22Rv1 (cell line): ENCODE measurements around the gene ROS1.

Source experiments
- ZFX ChIP-seq: fragments of 450-650 bp; IDR thresholded peaks from 2 replicates; pipeline ENCODE4 v1.6.1; 2017; ENCODE audit warnings: antibody characterized with exemption, borderline replicate concordance
- TF ChIP-seq, protein P1 (sequence below): fragments of 450-650 bp; IDR thresholded peaks from 2 replicates; pipeline ENCODE4 v1.5.1; 2017; ENCODE audit warnings: mild to moderate bottlenecking

DNA sequence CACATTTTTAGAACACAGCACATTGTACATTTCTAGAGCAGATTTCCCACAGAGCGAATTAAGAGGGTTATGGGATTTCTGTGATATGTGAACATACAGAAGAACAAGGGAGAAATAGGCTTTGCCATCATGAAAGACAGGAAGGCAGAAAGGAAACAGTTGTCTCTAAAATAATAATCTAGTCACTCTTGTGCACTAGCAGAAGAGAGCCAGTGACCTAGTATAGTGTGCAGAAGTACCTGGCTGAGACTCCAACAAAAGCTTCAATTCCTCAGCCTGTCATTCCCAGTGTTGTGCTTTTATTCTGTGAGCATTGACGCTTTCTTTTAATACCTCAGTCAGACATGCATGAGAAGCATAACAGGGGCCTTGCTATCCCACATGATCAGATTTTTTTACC lies 39.0 kb upstream of the ROS1 start:
- TF ChIP-seq, protein P1, sequence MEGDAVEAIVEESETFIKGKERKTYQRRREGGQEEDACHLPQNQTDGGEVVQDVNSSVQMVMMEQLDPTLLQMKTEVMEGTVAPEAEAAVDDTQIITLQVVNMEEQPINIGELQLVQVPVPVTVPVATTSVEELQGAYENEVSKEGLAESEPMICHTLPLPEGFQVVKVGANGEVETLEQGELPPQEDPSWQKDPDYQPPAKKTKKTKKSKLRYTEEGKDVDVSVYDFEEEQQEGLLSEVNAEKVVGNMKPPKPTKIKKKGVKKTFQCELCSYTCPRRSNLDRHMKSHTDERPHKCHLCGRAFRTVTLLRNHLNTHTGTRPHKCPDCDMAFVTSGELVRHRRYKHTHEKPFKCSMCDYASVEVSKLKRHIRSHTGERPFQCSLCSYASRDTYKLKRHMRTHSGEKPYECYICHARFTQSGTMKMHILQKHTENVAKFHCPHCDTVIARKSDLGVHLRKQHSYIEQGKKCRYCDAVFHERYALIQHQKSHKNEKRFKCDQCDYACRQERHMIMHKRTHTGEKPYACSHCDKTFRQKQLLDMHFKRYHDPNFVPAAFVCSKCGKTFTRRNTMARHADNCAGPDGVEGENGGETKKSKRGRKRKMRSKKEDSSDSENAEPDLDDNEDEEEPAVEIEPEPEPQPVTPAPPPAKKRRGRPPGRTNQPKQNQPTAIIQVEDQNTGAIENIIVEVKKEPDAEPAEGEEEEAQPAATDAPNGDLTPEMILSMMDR = no peak
- no peak for TF ChIP-seq ZFX
